Measurements from ENCODE around the gene TSPAN1. TPM values are rescaled to one million over a fixed set of nuclear protein-coding genes. Genes with fewer than 3 reads are reported as not detected.
"Not testable (repeated sequence)": the region's sequence is repeated elsewhere in the genome, so short reads cannot be mapped to it uniquely, and the experiment has no call there.

The TSPAN1 gene
- total RNA-seq, 1 experiment from 2014 or later = not detected

GRCh38 chr1:46203738-46204405 is 29.0 kb downstream of the TSPAN1 start:
- Histone ChIP-seq H3K36me3 (no peaks in the 10 kb centered on the region), H3K9me3 (replicated peaks) (no peaks in the 10 kb centered on the region), H3K4me1 (replicated peaks) (peaks cover 15% of the 10 kb centered on the region), H3K4me3 (peak overlapping the region; percentile 51), H3K27me3 (replicated peaks) (no peaks in the 10 kb centered on the region), H3K27ac (no peak overlapping the region)
- no peak for DNase-seq (ENCODE audit: low read depth in 1 of 2, low spot score in 2 of 2)

- H3K36me3 ChIP-seq = no peaks in the 10 kb centered on the region
- no peak overlapping the region for H3K4me3 ChIP-seq
- no peaks in the 10 kb centered on the region for H3K27me3 ChIP-seq (replicated peaks)
- H3K9me3 ChIP-seq (replicated peaks) = no peaks in the 10 kb centered on the region
- H3K27ac ChIP-seq = no peak overlapping the region
- H3K4me1 ChIP-seq (replicated peaks) = peaks cover 10% of the 10 kb centered on the region
- DNase-seq (ENCODE audit: low read depth in 1 of 2, low spot score in 2 of 2) = no peak
Measured at GRCh38 chr1:46204406-46204742, 29.5 kb downstream of the TSPAN1 start.

GRCh38 chr1:46205141-46205540 is 30.3 kb downstream of the TSPAN1 start:
- no peaks in the 10 kb centered on the region for H3K36me3 ChIP-seq
- no peak for DNase-seq (ENCODE audit: low read depth in 1 of 2, low spot score in 2 of 2)
- no peak overlapping the region for H3K4me3 ChIP-seq
- H3K9me3 ChIP-seq (replicated peaks) = no peaks in the 10 kb centered on the region
- H3K4me1 ChIP-seq (replicated peaks) = peaks cover 10% of the 10 kb centered on the region
- no peak overlapping the region for H3K27ac ChIP-seq
- no peaks in the 10 kb centered on the region for H3K27me3 ChIP-seq (replicated peaks)

GRCh38 chr1:46205791-46206190 is 30.9 kb downstream of the TSPAN1 start:
- H3K4me1 ChIP-seq (replicated peaks) = peaks cover 10% of the 10 kb centered on the region
- H3K4me3 ChIP-seq = no peak overlapping the region
- H3K27ac ChIP-seq = no peak overlapping the region
- H3K27me3 ChIP-seq (replicated peaks) = no peaks in the 10 kb centered on the region
- no peaks in the 10 kb centered on the region for H3K9me3 ChIP-seq (replicated peaks)
- H3K36me3 ChIP-seq = no peaks in the 10 kb centered on the region
- no peak for DNase-seq (ENCODE audit: low read depth in 1 of 2, low spot score in 2 of 2)

GRCh38 chr1:46206399-46206798 is 31.5 kb downstream of the TSPAN1 start:
- Histone ChIP-seq H3K36me3 (no peaks in the 10 kb centered on the region), H3K27me3 (replicated peaks) (no peaks in the 10 kb centered on the region), H3K27ac (no peak overlapping the region), H3K9me3 (replicated peaks) (no peaks in the 10 kb centered on the region), H3K4me3 (no peak overlapping the region), H3K4me1 (replicated peaks) (peaks cover 10% of the 10 kb centered on the region)
- no peak for DNase-seq (ENCODE audit: low read depth in 1 of 2, low spot score in 2 of 2)

- no peak overlapping the region for H3K4me3 ChIP-seq
- no peak for DNase-seq (ENCODE audit: low read depth in 1 of 2, low spot score in 2 of 2)
- no peaks in the 10 kb centered on the region for H3K27me3 ChIP-seq (replicated peaks)
- H3K9me3 ChIP-seq (replicated peaks) = no peaks in the 10 kb centered on the region
- H3K4me1 ChIP-seq (replicated peaks) = no peaks in the 10 kb centered on the region
- H3K36me3 ChIP-seq = no peaks in the 10 kb centered on the region
- H3K27ac ChIP-seq = no peak overlapping the region
Measured at GRCh38 chr1:46210561-46210960, 35.7 kb downstream of the TSPAN1 start.

- no peaks in the 10 kb centered on the region for H3K27me3 ChIP-seq (replicated peaks)
- no peaks in the 10 kb centered on the region for H3K9me3 ChIP-seq (replicated peaks)
- no peaks in the 10 kb centered on the region for H3K4me1 ChIP-seq (replicated peaks)
Measured at GRCh38 chr1:46211051-46211450, 36.2 kb downstream of the TSPAN1 start.

GRCh38 chr1:46215504-46215903 is 40.6 kb downstream of the TSPAN1 start:
- no peak for DNase-seq (ENCODE audit: low read depth in 1 of 2, low spot score in 2 of 2)
- Histone ChIP-seq H3K27ac (no peak overlapping the region), H3K4me3 (no peak overlapping the region), H3K27me3 (replicated peaks) (no peaks in the 10 kb centered on the region), H3K4me1 (replicated peaks) (0 out of 2 replicates have a peak, but pooled peaks cover 4% of the 10 kb centered on the region), H3K36me3 (no peaks in the 10 kb centered on the region), H3K9me3 (replicated peaks) (no peaks in the 10 kb centered on the region)

More at GRCh38 chr1:46211051-46211450, 36.2 kb downstream of the TSPAN1 start:
- no peak overlapping the region for H3K27ac ChIP-seq
- H3K36me3 ChIP-seq = no peaks in the 10 kb centered on the region
- DNase-seq (ENCODE audit: low read depth in 1 of 2, low spot score in 2 of 2) = no peak
- no peak overlapping the region for H3K4me3 ChIP-seq

- Histone ChIP-seq H3K27ac (no peak overlapping the region), H3K4me3 (no peak overlapping the region), H3K27me3 (replicated peaks) (no peaks in the 10 kb centered on the region), H3K9me3 (replicated peaks) (no peaks in the 10 kb centered on the region), H3K4me1 (replicated peaks) (0 out of 2 replicates have a peak, but pooled peaks cover 4% of the 10 kb centered on the region), H3K36me3 (no peaks in the 10 kb centered on the region)
- no peak for DNase-seq (ENCODE audit: low read depth in 1 of 2, low spot score in 2 of 2)
Measured at GRCh38 chr1:46218443-46218842, 43.6 kb downstream of the TSPAN1 start.

- H3K4me1 ChIP-seq (replicated peaks) = 0 out of 2 replicates have a peak, but pooled peaks cover 7% of the 10 kb centered on the region
- DNase-seq (ENCODE audit: low read depth in 1 of 2, low spot score in 2 of 2) = no peak
- no peak overlapping the region for H3K27ac ChIP-seq
- H3K9me3 ChIP-seq (replicated peaks) = no peaks in the 10 kb centered on the region
- no peaks in the 10 kb centered on the region for H3K27me3 ChIP-seq (replicated peaks)
- no peaks in the 10 kb centered on the region for H3K36me3 ChIP-seq
- H3K4me3 ChIP-seq = no peak overlapping the region
Measured at GRCh38 chr1:46219551-46220520, 44.9 kb downstream of the TSPAN1 start.

GRCh38 chr1:46220808-46221207 is 45.9 kb downstream of the TSPAN1 start:
- no peaks in the 10 kb centered on the region for H3K36me3 ChIP-seq
- no peak overlapping the region for H3K27ac ChIP-seq
- DNase-seq (ENCODE audit: low read depth in 1 of 2, low spot score in 2 of 2) = no peak
- H3K27me3 ChIP-seq (replicated peaks) = no peaks in the 10 kb centered on the region
- 0 out of 2 replicates have a peak, but pooled peaks cover 7% of the 10 kb centered on the region for H3K4me1 ChIP-seq (replicated peaks)
- no peaks in the 10 kb centered on the region for H3K9me3 ChIP-seq (replicated peaks)
- no peak overlapping the region for H3K4me3 ChIP-seq

GRCh38 chr1:46221749-46222148 is 46.9 kb downstream of the TSPAN1 start:
- Histone ChIP-seq H3K4me3 (no peak overlapping the region), H3K9me3 (replicated peaks) (no peaks in the 10 kb centered on the region), H3K36me3 (no peaks in the 10 kb centered on the region), H3K27ac (no peak overlapping the region), H3K27me3 (replicated peaks) (no peaks in the 10 kb centered on the region), H3K4me1 (replicated peaks) (0 out of 2 replicates have a peak, but pooled peaks cover 7% of the 10 kb centered on the region)
- no peak for DNase-seq (ENCODE audit: low read depth in 1 of 2, low spot score in 2 of 2)

GRCh38 chr1:46223055-46223454 is 48.2 kb downstream of the TSPAN1 start:
- not testable (repeated sequence) for H3K27ac ChIP-seq; H3K4me1 ChIP-seq (replicated peaks); H3K27me3 ChIP-seq (replicated peaks); DNase-seq (ENCODE audit: low read depth in 1 of 2, low spot score in 2 of 2); H3K4me3 ChIP-seq; H3K9me3 ChIP-seq (replicated peaks); H3K36me3 ChIP-seq

GRCh38 chr1:46223472-46223943 is 48.6 kb downstream of the TSPAN1 start:
- Histone ChIP-seq H3K9me3 (replicated peaks) (no peaks in the 10 kb centered on the region), H3K36me3 (no peaks in the 10 kb centered on the region), H3K4me1 (replicated peaks) (0 out of 2 replicates have a peak, but pooled peaks cover 5% of the 10 kb centered on the region), H3K4me3 (no peak overlapping the region), H3K27me3 (replicated peaks) (no peaks in the 10 kb centered on the region), H3K27ac (no peak overlapping the region)
- peak; percentile 61 to 73 for DNase-seq (ENCODE audit: low read depth in 1 of 2, low spot score in 2 of 2)
